Myocyte (in vitro differentiated cells): ENCODE data around the gene PHACTR3. TPM values are rescaled to one million over a fixed set of nuclear protein-coding genes. Genes with fewer than 3 reads are reported as not detected.
A peak's percentile ranks its signal among the peaks of the same experiment; 100 is the strongest.
"Not testable (repeated sequence)": the region's sequence is repeated elsewhere in the genome, so short reads cannot be mapped to it uniquely, and the experiment has no call there.

Experiments
- DNase-seq: peaks from one replicate; pipeline ENCODE4 v3.0.0-alpha.2; 2012; ENCODE audit warnings: low read depth
- polyA plus RNA-seq: library from polyadenylated mRNA; unstranded; fragments of >200 nt; gene quantifications from one replicate; pipeline ENCODE4 v1.2.1, GENCODE V29; 2012; ENCODE audit warnings: missing spikeins
- total RNA-seq: library from RNA; depleted of rRNA; stranded (reverse); fragments of >200 nt; gene quantifications from 2 replicates; pipeline ENCODE4 v1.2.3, GENCODE V29; 2014

The PHACTR3 gene
- total RNA-seq: not detected in 2 replicates
- not detected for polyA plus RNA-seq

GRCh38 chr20:59603781-59604541 is at the start of gene PHACTR3:
PHACTR3 (plus strand) TSS chr20:59604540; CDS start chr20:59605015, 475 bp downstream.
- DNase-seq: no peak

- DNase-seq: not testable (repeated sequence)
Measured at GRCh38 chr20:59557733-59558529, 46.4 kb upstream of the PHACTR3 start.

DNA sequence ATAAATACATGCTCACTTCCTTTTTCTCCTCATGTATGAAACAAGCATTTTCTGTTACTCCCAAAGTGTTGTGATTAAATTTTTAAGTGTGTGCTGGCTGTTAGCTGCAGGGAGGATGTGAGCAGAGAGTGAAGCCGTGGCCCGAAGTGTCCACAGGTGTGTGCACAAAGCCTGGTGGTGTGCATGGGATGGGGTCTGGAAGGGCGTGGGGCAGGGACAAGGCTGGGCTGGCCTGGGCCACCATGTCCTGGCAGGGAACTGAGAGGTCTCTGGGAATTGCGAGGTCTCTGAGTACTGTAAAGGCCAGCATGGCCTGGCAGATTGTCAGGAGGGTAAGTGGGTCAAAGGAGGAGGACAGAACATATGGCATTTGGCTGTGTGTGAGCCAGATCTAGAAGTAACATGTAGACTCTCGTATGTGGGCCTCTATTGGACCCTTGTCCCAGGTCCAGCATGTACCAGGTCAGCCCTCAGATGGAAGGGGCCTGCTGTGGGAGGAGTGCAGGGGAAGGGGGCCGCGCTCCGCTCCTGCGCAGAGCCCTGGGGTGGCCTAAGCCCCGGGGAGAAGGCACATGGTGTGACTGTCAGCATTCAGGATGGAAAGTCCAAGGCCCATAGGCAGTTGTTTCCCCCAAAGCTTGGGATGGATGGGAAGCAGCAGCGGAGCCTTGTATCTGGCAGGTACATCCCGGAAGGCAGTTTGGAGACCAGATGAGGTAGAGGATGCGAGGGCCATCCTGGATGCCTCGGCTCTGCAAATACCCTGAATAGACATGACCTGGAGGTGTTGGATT is 45.1 kb upstream of the PHACTR3 start:
- DNase-seq: no peak

- no peak for DNase-seq
Measured at GRCh38 chr20:59559863-59560262, 44.5 kb upstream of the PHACTR3 start.

- DNase-seq: peak; percentile 2
Measured at GRCh38 chr20:59560588-59561227, 43.6 kb upstream of the PHACTR3 start.

GRCh38 chr20:59561228-59561605 is 43.1 kb upstream of the PHACTR3 start:
- DNase-seq: no peak

- no peak for DNase-seq
Measured at GRCh38 chr20:59561614-59562277, 42.6 kb upstream of the PHACTR3 start.

DNA sequence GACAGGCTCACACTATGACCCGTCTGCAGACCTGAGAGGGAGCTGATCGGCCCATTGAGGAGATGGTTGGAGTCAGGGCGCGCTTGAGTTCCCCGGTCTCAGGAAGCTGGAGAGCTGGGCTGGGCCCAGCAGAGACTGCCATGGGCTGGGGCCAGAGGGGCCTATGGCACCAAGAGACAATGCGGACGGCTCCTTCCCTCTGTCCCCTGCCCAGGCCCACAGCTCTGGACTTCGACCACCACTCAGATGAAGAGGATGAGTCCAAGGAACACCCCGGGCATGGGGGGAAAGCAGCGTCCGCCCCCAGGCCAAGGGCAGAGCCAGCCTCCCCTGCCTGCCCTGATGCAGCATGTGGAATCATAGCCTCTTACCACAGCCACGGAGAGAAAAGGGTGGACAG is 40.2 kb upstream of the PHACTR3 start:
- DNase-seq: no peak

DNA sequence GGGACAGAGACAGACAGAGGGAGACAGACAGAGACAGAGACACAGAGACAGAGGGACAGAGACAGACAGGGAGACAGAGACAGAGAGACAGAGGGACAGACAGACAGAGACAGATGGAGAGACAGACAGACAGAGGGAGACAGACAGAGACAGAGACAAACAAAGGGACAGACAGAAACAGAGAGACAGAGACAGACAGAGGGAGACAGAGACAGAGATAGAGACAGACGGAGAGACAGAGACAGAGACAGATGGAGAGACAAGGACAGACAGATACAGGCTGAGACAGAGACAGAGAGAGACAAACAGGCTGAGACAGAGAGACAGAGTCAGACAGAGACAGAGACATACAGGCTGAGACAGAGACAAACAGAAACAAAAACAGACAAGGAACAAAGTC is 39.4 kb upstream of the PHACTR3 start:
- DNase-seq: no peak

DNA sequence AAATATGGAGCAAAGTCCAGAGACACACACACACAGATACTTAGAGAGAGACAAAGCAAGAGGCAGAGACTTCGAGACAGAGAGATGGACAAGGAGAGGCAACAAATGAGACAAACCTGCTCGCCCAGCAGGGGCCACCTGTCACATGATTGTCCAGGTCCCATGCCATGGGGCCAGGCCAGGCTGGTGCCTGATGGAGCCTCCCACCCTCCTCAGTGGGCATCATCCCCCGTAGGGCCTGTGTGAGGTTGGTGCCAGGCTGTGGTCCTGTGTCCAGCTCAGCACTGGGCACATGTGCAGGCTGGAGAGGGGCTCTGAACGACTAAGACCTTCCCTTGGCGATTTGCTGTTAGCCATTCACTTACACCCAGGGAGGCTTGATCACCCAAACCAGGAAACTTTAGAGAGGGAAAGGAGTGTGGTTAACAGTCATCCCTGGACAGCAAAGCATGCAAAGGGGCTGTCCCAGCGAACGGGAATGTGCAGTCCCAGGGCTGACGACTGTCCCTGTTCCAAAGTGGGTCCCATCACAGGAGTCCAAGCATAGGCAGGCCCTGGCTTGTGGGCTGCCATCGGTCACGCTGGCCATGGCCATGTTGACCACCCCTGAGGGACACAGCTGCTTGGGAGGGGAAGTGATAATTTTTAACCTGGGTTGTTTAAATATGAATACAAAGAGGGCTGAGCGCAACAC is 38.4 kb upstream of the PHACTR3 start:
- DNase-seq: no peak

DNA sequence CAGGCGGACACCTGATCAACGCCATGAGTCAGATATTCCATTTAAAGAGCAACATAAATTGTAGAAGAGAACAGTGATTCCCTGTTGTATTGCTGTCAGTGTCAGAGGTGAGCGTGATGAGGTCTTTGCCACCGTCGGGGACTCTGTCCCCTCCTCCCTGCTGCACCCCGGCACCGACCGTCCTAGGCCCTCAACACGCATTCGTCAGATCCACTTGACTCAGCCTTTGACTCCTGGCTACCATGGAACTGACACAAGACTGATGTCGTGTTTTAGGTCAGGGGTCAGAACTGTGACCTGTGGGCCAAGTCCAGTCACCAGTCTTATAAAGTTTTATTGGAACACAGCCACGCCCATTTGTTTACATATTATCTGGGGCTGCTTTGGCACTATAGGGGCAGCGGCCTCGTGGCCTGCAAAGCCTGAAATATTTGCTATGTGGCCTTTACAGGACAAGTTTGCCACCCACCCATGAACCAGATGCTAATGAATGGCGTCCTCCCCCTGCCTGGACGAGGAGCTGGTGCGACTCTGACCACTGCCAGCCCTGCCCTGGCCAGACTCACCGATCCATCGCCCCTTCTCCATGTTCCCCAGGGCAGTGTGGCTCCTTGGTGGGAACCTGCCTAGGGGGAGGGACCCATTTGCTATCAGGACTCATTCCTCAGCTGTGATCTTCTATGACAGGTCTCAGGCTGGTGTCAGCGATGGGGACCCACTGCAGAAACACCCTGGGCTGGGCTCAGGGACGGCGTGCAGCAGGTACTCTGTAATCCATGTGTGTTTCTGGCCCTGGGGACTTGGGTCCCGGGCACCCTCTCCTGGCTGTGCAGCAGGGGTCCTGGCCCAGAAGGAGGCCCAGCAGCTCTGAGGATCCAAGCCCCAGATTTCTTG is 37.5 kb upstream of the PHACTR3 start:
- DNase-seq: no peak

- DNase-seq: no peak
Measured at GRCh38 chr20:59567585-59568508, 36.5 kb upstream of the PHACTR3 start.

DNA sequence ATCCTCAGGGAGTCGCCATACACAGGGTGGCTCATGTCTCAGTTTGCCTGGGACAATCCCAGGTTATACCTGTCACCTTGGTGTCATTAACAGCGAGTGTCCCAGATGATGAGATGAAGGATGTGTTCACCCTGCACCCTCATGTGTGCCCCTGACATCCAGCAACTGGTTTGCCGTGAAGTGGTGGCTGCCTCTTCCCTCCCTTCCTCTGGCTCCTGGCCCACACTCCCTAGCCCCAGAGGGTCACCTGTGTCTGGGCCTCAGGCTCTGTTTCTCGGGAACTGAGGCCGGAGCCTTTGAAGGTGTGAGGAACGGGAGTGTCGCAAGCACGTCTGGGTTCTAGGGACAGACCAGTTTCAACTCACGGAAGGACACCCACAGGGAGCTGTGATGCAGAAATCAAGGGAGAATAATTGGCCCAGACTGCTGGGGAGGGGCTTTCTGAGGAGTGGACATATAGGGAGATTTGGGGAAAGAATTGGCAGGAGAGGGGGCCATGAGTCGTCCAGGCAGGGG is 35.8 kb upstream of the PHACTR3 start:
- no peak for DNase-seq

DNA sequence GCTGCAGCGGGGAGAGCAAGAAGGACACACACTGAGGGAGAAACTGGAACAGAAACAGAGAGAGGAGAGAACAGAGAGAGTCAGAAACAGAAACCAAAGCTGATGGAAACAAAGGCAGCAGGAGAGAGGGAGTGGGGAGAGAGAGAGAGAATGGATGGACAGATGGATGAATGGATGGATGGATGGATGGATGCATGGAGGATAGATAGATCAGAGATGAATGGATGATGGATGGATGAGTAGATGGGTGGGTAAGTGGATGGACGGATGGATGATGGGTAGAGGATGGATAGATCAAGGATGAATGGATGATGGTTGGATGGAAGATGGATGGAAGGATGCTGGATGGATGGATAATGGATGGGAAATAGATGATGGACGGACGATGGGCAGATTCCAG is 35.0 kb upstream of the PHACTR3 start:
- no peak for DNase-seq

DNA sequence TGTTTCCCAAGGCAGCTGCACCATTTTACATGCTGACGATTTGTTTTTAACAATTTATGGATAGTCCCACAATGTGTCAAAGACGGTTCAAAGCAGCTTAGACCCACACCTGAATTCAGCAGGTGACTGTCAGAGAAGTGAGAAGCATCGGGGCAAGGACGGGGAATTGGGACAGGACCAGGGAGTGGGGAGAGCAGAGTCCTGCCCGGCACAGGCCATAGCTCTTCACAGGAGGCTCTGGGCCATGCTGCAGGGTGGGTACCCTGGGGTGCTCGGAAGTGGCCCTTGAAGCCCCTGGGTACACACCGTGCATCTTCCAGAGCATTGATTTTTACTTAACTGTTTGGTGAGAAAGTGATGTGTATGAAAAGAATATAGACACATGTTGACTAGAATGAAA is 33.2 kb upstream of the PHACTR3 start:
- no peak for DNase-seq

- DNase-seq: peak; percentile 57
Measured at GRCh38 chr20:59571551-59572314, 32.6 kb upstream of the PHACTR3 start.

GRCh38 chr20:59572515-59572914 is 31.8 kb upstream of the PHACTR3 start:
- no peak for DNase-seq
